Measurements from ENCODE around the gene LNX1.

LNX1 gene

GRCh38 chr4:53598901-53599300 is 7.6 kb upstream of the LNX1 start:
- DNase-seq, result no peak

GRCh38 chr4:53598483-53598882 is 7.2 kb upstream of the LNX1 start:
- DNase-seq, result no peak

- no peak for DNase-seq
Observed at GRCh38 chr4:53596901-53597300, 5.6 kb upstream of the LNX1 start.

- DNase-seq, result no peak
Observed at GRCh38 chr4:53595834-53596233, 4.5 kb upstream of the LNX1 start.

GRCh38 chr4:53595204-53595603 is 3.9 kb upstream of the LNX1 start:
- DNase-seq, result no peak

GRCh38 chr4:53593765-53594164 is 2.5 kb upstream of the LNX1 start:
- DNase-seq, result no peak

- DNase-seq, result no peak
Observed at GRCh38 chr4:53592686-53593501, 1.6 kb upstream of the LNX1 start.

- no peak for DNase-seq
Observed at GRCh38 chr4:53592122-53592521, 836 bp upstream of the LNX1 start.

GRCh38 chr4:53590187-53590586 is 1.1 kb downstream of the LNX1 start:
- no peak for DNase-seq

- no peak for DNase-seq
Observed at GRCh38 chr4:53589511-53589910, 1.8 kb downstream of the LNX1 start.

- DNase-seq, result no peak
Observed at GRCh38 chr4:53587135-53587534, 4.2 kb downstream of the LNX1 start.

- DNase-seq, result no peak
Observed at GRCh38 chr4:53586121-53586816, 5.0 kb downstream of the LNX1 start.

- no peak for DNase-seq
Observed at GRCh38 chr4:53584658-53585057, 6.6 kb downstream of the LNX1 start.

GRCh38 chr4:53583513-53583912 is 7.8 kb downstream of the LNX1 start:
- no peak for DNase-seq

- DNase-seq, result no peak
Observed at GRCh38 chr4:53582194-53582593, 9.1 kb downstream of the LNX1 start.

GRCh38 chr4:53580274-53580673 is 11.0 kb downstream of the LNX1 start:
- no peak for DNase-seq

GRCh38 chr4:53579826-53580225 is 11.5 kb downstream of the LNX1 start:
- DNase-seq, result no peak

- no peak for DNase-seq
Observed at GRCh38 chr4:53576676-53577372, 14.5 kb downstream of the LNX1 start.

- DNase-seq, result no peak
Observed at GRCh38 chr4:53576071-53576617, 15.1 kb downstream of the LNX1 start.

- no peak for DNase-seq
Observed at GRCh38 chr4:53575552-53575951, 15.7 kb downstream of the LNX1 start.

GRCh38 chr4:53574528-53574927 is 16.8 kb downstream of the LNX1 start:
- no peak for DNase-seq

- no peak for DNase-seq
Observed at GRCh38 chr4:53573696-53574095, 17.6 kb downstream of the LNX1 start.

- DNase-seq, result no peak
Observed at GRCh38 chr4:53572600-53572994, 18.7 kb downstream of the LNX1 start.
